ENCODE measurements around the gene TRIM22. TPM values are rescaled to one million over a fixed set of nuclear protein-coding genes. Genes with fewer than 3 reads are reported as not detected.

Gene TRIM22
- total RNA-seq, 1 donor from 2014 or later = 22.4 TPM

GRCh38 chr11:5726351-5726750 is 36.8 kb downstream of the TRIM22 start:
- DNase-seq (ENCODE audit: missing footprints) = no peak
- intact Hi-C loops (cut with DNase I) = no loop called here
- ATAC-seq = no peak

GRCh38 chr11:5727691-5728090 is 38.1 kb downstream of the TRIM22 start:
- no peak for DNase-seq (ENCODE audit: missing footprints)
- intact Hi-C loops (cut with DNase I) = no loop called here
- ATAC-seq = no peak

GRCh38 chr11:5736396-5736795 is 46.8 kb downstream of the TRIM22 start, which contains the start of gene OR56B1:
Gene OR56B1, plus strand, starts transcription at chr11:5736448. Its CDS starts 69 bp downstream, at chr11:5736517.
- intact Hi-C loops (cut with DNase I) = no loop called here
- ATAC-seq (no peak), DNase-seq (ENCODE audit: missing footprints) (no peak)

GRCh38 chr11:5737091-5737490 is 47.5 kb downstream of the TRIM22 start:
- no peak for ATAC-seq
- intact Hi-C loops (cut with DNase I) = no loop called here
- DNase-seq (ENCODE audit: missing footprints) = no peak

GRCh38 chr11:5737670-5738392 is 48.2 kb downstream of the TRIM22 start:
- no peak for ATAC-seq
- intact Hi-C loops (cut with DNase I) = no loop called here
- no peak for DNase-seq (ENCODE audit: missing footprints)

- intact Hi-C loops (cut with DNase I) = no loop called here
- ATAC-seq = no peak
- no peak for DNase-seq (ENCODE audit: missing footprints)
Observed at GRCh38 chr11:5738431-5738830, 48.8 kb downstream of the TRIM22 start.

GRCh38 chr11:5746614-5747013 is 57.0 kb downstream of the TRIM22 start:
- ATAC-seq = no peak
- intact Hi-C loops (cut with DNase I) = no loop called here
- no peak for DNase-seq (ENCODE audit: missing footprints)

- DNase-seq (ENCODE audit: missing footprints) = no peak
- no peak for ATAC-seq
- intact Hi-C loops (cut with DNase I) = no loop called here
Observed at GRCh38 chr11:5749836-5750235, 60.2 kb downstream of the TRIM22 start.

GRCh38 chr11:5753943-5754342 is 64.4 kb downstream of the TRIM22 start, which contains the start of gene OR52N4:
Gene OR52N4, plus strand, starts transcription at chr11:5754243. Its CDS starts 498 bp downstream, at chr11:5754741.
- intact Hi-C loops (cut with DNase I) = no loop called here
- DNase-seq (ENCODE audit: missing footprints) = no peak
- ATAC-seq = no peak

Other genes starting within 250 kb of the TRIM22 start
- not detected for gene OR51I1, start 248.3 kb upstream of the TRIM22 start, total RNA-seq
- not detected for gene OR51I2, start 240.5 kb upstream of the TRIM22 start, total RNA-seq
- gene OR52D1, start 201.1 kb upstream of the TRIM22 start, total RNA-seq = not detected
- not detected for gene UBQLN3, start 179.8 kb upstream of the TRIM22 start, total RNA-seq
- gene UBQLNL, start 173.1 kb upstream of the TRIM22 start, total RNA-seq = 0.24 TPM
- not detected for gene OR52H1, start 141.2 kb upstream of the TRIM22 start, total RNA-seq
- not detected for gene OR52B6, start 108.9 kb upstream of the TRIM22 start, total RNA-seq
- gene TRIM6, start 93.2 kb upstream of the TRIM22 start, total RNA-seq = 0.84 TPM
- gene TRIM34, start 64.8 kb upstream of the TRIM22 start, total RNA-seq = 2.8 TPM
- 9.8 TPM for gene TRIM5, start 4.7 kb upstream of the TRIM22 start, total RNA-seq
- not detected for gene OR56B1, start 46.7 kb downstream of the TRIM22 start, total RNA-seq
- gene OR52N4, start 64.5 kb downstream of the TRIM22 start, total RNA-seq = not detected
- not detected for gene OR52N5, start 93.6 kb downstream of the TRIM22 start, total RNA-seq
- not detected for gene OR52N1, start 101.5 kb downstream of the TRIM22 start, total RNA-seq
- not detected for gene OR52N2, start 119.1 kb downstream of the TRIM22 start, total RNA-seq
- gene OR52E6, start 152.1 kb downstream of the TRIM22 start, total RNA-seq = not detected
- gene OR52E8, start 167.9 kb downstream of the TRIM22 start, total RNA-seq = not detected
- gene OR52E4, start 190.8 kb downstream of the TRIM22 start, total RNA-seq = not detected
- gene OR52E5, start 203.4 kb downstream of the TRIM22 start, total RNA-seq = not detected

Data from Right ventricle myocardium inferior (tissue), 1 donor.